Stimulated activated CD8-positive, alpha-beta memory T cell treated with anti-CD3 and anti-CD28 coated beads, Interleukin-4, amount 100 ng/mL, for 1 hour (primary cell): ENCODE data around the gene ABCF3.

Source experiments
- DNase-seq, 2 donors: peaks; one replicate each; pipeline ENCODE4 v3.0.0-alpha.2; 2020; ENCODE audit warnings: low read depth in 2 of 2, low spot score in 1 of 2

ABCF3 gene

DNA sequence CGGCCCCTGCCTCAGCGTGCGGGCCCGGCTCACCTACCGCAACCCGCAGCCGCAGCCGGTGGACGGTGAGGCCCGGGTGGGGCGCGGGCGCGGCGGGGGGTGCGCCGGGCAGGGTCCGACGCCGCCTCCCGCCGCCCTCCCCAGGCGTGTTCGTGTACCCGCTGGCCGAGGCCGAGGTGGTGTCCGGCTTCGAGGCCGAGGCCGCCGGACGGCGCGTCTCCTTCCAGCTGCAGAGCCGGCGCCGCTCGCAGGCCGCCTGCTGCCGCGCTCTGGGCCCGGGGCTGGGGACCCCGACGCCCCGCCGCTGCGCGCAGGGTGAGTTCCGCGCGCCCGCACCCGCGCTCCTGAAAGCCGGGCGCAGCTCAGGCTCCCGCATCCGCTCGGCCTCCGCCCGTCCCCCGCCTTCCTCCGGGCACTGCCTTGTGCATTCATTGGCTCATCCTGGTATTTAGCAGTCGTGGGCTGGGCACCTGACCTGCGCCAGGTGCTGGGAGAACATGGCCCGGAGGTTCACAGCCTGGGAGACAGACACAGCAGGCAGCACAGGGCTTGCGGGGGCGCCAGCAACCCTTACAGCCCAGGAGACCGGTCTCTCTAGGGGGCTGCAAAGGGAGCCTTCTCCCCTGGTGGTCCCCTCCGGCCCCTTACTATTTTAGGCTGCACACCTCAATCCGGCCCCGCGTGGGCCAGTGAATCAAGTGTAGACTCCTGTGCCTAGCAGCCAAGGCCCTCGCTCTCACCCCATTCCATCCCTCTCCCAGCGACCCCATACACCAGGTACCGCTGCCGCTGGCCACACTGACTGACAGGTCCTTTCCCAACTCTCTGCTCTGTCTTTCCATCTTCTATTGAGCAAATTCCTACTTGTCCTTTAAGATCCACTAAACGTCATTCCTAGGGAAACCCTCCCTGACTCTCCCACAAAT, 44.9 kb downstream of the ABCF3 start:
- no peak for DNase-seq

DNA sequence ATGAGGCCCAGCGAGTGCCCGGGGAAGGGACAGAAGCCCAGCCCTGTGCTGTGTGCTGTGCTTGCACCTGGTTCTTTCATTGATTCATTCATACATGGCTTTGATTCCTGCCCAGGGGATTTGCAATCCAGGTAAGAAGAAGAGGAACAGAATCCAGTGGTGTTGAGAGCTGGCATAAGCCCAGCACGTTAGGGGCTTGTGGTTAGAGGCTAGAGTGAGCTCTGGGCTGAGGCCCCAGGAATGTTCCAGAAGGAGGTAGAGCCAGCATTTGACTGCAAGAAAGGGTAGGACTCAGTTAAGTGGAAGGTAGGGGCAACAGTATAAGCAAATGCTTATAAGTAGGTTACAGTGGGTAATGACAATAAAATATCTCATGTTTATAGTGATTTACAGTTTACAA, 45.7 kb downstream of the ABCF3 start:
- no peak for DNase-seq

DNA sequence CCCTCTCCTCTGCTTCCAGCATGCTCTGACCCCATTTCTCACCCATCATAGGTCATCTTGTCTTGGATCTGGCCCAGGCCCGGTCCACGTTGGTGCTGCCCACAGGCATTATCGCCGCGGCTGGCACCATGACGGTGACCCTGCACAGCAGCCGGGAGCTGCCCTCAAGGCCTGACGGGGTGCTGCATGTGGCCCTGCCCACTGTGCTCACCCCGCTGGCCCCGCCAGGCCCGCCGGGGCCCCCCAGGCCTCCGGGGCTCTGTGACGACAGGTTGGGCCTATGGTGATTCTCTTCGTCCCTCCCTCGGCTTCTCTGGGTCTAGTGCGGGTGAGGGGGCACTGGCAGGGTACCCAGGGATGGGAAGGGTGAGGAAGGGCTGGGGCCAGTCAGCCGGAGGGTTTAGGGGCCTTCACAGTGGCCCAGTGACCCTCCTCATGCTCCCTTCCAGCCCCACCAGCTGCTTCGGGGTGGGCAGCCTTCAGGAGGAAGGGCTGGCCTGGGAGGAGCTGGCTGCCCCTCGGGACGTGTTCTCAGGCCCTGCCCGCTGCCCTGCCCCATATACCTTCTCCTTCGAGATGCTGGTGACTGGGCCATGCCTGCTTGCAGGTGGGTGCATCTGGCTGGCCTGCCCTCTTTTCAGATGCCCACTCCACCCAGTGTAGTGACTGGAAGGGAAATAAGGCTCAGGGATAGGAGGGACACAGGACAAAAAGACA, 47.3 kb downstream of the ABCF3 start:
- DNase-seq = no peak

DNA sequence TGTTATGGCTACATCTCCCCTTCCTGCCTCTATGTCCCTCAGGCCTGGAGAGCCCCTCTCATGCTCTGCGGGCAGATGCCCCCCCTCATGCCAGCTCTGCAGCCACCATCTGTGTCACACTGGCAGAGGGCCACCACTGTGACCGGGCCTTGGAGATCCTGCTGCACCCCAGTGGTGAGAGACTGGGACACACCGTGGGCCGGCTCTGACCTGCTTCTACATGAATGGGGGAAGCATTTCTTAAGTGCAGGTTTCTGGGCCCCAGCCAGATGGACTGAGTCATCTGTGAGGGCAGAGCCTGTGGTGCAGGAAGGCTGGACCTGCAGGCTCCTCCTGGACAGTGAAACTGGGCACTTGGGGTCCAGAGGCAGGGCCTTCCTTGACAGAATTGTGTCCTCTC, 48.2 kb downstream of the ABCF3 start:
- no peak for DNase-seq

DNA sequence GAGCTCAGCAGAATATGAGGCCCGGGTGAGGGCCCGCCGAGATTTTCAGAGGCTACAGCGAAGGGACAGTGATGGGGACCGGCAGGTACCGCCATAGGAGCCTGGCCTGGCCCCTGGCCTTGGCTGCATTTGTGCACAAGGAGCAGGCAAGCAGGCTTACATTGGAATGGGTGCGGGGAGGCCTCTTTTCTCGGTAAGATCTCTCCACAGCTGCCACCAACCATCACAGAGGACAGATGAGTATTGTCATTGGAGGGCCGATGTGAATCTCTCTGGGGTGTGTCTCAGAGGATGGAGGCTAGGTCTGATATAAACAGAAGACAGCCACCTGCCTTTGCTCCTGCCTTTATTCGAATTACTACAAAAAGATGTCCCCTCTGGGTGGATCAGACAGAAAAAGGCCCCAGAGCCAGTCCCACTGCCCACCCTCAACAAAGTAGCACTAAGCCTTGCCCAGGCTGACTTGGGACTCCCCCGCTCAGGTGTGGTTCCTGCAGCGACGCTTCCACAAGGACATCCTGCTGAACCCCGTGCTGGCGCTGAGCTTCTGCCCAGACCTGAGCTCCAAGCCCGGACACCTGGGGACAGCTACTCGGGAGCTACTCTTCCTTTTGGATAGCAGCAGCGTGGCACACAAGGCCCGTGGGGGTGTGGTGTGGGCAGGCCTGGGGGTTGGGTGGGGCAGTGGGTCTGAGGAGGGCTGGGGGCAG, 48.8 kb downstream of the ABCF3 start:
- DNase-seq = no peak

DNA sequence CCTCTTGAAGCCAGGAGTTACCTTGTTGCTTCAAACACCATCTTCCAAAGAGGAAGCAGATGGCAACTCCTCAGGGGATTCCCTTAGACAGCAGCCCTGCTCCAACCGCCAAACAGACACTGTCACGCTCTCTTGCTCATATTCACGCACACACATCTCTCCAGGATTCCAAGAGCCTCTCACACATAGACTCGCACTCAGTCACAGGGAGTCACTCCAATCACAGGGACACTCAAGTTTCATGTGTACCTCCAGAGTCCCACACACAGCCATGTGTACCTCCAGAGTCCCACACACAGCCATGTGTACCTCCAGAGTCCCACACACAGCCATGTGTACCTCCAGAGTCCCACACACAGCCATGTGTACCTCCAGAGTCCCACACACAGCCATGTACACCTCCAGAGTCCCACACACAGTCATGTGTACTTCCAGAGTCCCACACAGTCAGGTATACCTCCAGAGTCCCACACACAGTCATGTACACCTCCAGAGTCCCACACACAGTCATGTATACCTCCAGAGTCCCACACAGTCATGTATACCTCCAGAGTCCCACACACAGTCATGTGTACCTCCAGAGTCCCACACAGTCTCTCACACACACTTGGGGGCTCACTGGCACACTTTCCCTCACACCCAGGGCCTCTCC, 49.5 kb downstream of the ABCF3 start:
- no peak for DNase-seq

DNA sequence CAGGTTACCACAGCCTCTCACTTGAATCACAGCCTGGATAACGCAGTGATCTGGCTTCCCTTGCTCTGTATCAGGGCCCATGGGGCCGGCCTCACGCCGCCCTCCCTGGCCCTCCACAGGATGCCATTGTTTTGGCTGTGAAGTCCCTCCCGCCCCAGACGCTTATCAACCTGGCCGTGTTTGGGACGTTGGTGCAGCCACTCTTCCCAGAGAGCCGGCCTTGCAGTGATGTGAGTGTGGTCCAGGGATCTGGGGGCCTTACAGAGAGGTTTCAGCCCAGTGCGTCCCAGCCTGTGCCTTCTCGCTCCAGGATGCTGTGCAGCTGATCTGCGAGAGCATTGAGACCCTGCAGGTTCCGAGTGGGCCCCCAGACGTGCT, 50.0 kb downstream of the ABCF3 start:
- DNase-seq = no peak

DNA sequence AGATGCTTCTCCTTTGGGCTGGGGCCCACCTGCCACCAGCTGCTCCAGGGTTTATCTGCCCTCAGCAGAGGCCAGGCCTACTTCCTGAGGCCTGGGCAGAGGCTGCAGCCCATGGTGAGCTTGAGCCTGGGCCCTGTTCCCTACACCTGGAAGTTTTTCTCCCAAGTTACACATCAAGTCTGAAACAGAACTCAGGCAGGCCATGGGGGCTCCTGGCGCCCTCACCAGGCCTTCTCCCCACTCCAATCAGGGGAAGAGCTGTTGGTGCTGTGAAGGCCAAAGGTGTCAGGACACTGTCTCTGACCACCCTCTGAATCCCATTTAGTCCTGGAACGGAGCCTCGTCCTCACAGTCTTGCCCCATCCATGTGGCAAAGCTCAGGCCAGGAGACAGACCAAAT, 50.6 kb downstream of the ABCF3 start:
- no peak for DNase-seq

DNA sequence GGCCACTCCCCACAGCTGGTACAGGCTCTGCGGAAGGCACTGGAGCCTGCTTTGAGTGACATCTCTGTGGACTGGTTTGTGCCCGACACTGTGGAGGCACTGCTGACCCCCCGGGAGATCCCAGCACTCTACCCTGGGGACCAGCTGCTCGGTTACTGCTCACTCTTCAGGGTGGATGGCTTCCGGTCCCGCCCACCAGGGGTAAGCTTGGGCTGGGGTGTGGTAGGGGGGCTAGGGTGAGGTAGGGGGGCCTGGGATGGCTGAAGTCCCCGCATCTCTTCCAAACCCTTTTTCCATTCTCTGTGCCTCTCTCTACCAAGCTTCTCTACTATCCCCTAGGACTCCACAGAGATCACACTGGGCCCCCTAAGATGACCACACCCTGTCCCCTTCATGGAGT, 51.2 kb downstream of the ABCF3 start:
- no peak for DNase-seq

DNA sequence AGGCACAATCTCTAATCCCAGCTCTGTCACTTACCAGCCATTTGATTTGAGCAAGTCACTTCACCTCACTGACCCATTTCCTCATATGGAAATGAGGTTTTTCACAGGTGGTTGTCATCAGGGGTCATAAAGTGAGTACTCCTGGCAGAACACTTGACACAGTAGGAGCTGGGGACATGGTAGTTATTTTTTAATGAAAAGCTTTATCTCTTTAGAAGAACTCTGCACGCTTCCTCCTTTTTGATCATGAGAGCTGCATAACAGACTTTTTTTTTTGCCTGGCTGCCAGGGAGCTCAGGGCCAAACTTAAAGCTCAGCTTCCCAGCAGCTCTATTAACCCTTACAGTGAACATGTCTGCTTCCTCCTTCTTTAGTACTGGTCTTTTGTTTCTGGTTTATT, 51.8 kb downstream of the ABCF3 start:
- DNase-seq = no peak

DNA sequence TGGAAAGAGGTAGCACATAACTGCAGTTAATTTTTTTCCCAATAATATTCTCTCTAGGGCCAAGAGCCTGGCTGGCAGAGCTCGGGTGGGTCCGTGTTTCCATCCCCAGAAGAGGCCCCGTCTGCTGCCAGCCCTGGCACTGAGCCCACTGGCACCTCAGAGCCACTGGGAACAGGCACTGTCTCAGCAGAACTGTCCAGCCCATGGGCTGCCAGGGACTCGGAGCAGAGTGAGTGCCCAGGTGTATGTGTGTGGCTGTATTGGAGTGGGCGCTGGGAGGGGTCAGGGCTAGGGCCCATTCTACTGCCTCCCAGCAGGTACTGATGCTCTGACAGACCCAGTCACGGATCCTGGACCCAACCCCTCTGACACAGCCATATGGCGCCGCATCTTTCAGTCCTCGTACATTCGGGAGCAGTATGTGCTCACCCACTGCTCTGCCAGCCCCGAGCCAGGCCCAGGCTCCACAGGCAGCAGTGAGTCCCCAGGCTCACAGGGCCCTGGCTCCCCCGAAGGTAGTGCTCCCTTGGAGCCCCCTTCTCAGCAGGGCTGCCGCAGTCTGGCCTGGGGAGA, 52.3 kb downstream of the ABCF3 start:
- no peak for DNase-seq

DNA sequence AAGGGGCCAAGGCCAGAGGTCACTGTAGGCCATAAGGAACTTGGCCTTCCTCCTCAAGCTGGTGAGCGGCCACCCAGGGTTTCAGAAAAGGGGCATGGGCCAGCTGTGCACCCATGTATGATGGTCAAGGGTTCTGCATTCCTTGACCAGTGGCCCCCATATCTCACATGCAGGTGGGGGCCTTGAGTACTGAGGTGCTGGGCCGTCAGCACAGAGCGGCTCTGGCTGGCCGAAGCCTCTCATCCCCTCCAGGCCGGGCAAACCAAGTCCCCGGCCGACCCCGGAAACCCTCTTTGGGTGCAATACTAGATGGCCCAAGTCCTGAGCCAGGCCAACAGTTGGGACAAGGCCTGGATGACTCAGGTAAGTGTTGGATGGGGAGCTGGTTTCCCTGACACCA, 53.2 kb downstream of the ABCF3 start:
- DNase-seq = no peak

DNA sequence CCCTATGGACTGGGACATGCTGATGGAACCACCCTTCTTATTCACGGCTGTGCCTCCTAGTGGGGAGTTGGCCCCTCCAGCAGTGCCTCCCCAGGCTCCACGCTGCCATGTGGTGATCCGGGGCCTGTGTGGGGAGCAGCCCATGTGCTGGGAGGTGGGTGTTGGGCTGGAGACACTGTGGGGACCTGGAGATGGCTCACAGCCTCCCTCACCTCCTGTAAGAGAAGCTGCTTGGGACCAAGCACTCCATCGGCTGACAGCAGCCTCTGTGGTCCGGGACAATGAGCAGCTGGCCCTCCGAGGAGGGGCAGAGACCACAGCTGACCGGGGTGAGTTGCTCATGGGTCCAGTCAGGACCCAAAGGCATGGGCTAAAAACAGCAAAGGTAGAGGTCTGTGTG, 53.7 kb downstream of the ABCF3 start:
- no peak for DNase-seq

DNA sequence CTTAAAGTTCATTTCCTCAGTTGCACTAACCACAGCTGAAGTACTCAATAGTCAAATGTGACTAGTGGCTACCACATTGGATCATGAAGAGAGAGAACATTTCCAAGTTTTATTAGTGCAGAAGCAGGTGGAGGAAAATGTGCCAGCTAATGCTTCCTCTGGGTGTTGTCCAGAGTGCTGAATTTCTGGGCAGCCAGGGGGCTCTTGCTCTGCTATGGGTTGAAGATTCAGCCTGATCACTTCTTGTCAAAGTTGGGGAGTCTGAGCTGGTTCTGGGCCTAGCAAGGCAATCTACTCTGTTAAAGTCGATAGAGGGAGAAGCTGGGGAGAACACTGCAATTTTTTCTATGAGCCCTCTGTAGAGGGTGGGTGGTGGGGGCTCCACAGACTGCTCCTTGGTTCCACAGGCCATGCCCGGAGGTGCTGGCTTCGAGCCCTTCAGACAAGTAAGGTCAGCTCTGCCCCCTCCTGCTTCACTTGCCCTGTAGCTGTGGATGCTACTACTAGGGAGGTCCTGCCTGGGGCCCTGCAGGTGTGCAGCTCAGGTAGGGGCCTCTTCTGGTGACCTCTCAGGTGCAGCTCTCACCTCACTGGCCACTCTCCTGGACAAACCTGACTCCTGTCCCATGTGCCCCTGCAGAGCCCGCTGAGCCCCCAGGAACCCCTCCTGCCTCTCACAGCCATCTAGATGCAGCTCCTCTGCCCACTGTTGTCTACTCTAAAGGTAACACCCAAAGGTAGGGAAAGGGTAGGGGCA, 54.6 kb downstream of the ABCF3 start:
- DNase-seq = no peak

DNA sequence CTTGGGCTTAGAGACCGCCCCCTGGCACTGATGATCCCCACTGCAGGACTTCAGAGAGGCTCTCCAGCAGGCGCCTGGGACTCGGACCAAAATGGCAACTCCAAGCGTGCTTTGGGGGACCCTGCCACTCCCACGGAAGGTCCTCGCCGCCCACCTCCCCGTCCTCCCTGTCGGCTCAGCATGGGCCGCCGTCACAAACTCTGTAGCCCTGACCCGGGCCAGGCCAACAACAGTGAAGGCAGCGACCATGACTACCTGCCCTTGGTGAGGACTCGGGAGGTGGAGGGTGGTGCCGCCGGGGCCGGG, 55.1 kb downstream of the ABCF3 start:
- DNase-seq = no peak

DNA sequence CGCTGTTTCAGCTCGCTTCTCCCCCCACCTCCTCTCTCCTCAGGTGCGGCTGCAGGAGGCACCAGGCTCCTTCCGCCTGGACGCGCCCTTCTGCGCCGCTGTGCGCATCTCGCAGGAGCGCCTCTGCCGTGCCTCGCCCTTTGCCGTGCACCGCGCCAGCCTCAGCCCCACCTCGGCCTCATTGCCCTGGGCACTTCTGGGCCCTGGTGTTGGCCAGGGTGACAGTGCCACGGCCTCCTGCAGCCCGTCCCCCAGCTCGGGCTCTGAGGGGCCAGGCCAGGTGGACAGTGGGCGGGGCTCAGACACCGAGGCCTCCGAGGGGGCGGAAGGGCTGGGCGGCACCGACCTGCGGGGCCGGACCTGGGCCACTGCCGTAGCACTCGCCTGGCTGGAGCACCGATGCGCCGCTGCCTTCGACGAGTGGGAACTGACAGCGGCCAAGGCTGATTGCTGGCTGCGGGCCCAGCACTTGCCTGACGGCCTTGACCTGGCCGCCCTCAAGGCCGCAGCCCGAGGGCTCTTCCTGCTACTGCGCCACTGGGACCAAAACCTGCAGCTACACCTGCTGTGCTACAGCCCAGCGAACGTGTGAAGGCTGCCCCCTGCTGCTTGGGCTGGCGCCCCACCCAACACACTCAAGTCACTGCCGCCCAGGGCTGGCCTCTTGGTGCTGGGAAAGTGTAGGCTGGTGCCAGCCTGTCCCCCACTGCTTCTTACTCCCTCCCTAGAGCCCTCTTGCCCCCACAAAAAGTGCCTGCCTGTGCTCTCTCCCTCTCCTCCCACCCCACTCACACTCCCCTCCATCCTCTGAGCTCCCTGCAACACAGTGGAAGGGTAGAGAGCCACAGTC, 55.7 kb downstream of the ABCF3 start:
- no peak for DNase-seq

DNA sequence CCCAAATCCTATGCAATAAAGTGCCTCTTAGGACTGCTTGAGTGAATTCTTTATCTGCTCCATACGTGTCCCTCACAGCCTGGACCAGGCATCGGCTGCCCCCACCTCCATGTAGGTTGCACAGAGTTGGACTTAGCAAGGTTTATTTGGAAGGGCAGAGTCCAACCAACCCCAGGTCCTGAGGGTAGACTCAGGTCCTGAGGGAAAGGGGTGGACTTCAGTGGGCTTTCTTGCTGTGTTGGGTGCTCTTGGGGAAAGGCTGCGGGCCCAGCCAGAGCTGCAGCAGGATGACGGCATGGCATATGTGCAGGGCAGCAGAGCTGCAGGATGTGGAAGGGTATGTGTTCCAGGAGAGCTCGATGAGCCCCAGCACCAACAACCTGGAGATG, 56.3 kb downstream of the ABCF3 start:
- DNase-seq = no peak
